Left lung (tissue), 10 donors: ENCODE results near the gene HECTD2. TPM values are rescaled to one million over a fixed set of nuclear protein-coding genes. Genes with fewer than 3 reads are reported as not detected.

Experiments used
- ATAC-seq: fragments of 200-7000 bp; cut with Tn5 transposase; one replicate; pipeline ENCODE4 v1.9.1; 2020; ENCODE audit warnings: moderate library complexity
- DNase-seq, 4 donors: peaks; one replicate each; pipeline ENCODE4 v3.0.0-alpha.2; 2013 to 2020
- H3K27ac ChIP-seq, 2 donors: fragments of 200-600 bp; sonication (generic) in 1 of 2; one replicate each; pipeline versions ENCODE4 v1.5.0 to v1.8.0; 2020 to 2021
- H3K27me3 ChIP-seq, 2 donors: fragments of 200-600 bp; sonication (generic) in 1 of 2; one replicate each; pipeline versions ENCODE4 v1.5.0 to v1.8.0; 2020 to 2021
- H3K36me3 ChIP-seq, 2 donors: fragments of 200-600 bp; sonication (generic) in 1 of 2; one replicate each; pipeline versions ENCODE4 v1.5.0 to v1.8.0; 2020 to 2021
- H3K4me1 ChIP-seq, 2 donors: fragments of 200-600 bp; one replicate each; pipeline ENCODE4 v1.8.0; 2021
- H3K4me3 ChIP-seq, 2 donors: fragments of 200-600 bp; sonication (generic) in 1 of 2; one replicate each; pipeline versions ENCODE4 v1.5.0 to v1.8.0; 2020 to 2021; ENCODE audit warnings: mild to moderate bottlenecking in 1 of 2
- H3K9me3 ChIP-seq, 2 donors: fragments of 200-600 bp; sonication (generic) in 1 of 2; one replicate each; pipeline versions ENCODE4 v1.5.0 to v1.8.0; 2020 to 2021
- intact Hi-C, 2 donors: fragments of 100-400 bp; cut with DNase I; formaldehyde crosslinking; loops; one replicate each; pipeline versions ENCODE4 v1.11.2 to v1.14.2; 2022
- polyA plus RNA-seq, 6 donors: library from polyadenylated mRNA; unstranded; fragments of 120-200 nt; gene quantifications; one replicate each; pipeline ENCODE4 v1.2.1, GENCODE V29; 2013; ENCODE audit not compliant: insufficient read length in 6 of 6
- total RNA-seq, 2 donors: library from RNA; stranded (reverse); fragmentation: NEBNext Ultra II Directional; extraction: Animal tissue kit (Norgen Biotek cat#: 25700); gene quantifications; one replicate each; pipeline ENCODE4 v1.2.1, GENCODE V29; 2021
- TF ChIP-seq, protein P1 (sequence below), 2 donors: fragments of 200-600 bp; sonication (generic) in 1 of 2; IDR thresholded peaks; one replicate each; pipeline versions ENCODE4 v1.5.0 to v1.8.0; 2021; ENCODE audit warnings: antibody characterized with exemption in 2 of 2
- donor health status: DM: no; HTN: yes; CAD: no.
- donor health status: DM: no; HTN: no; CAD: no.

The HECTD2 gene
- total and polyA plus RNA-seq, 8 donors: 9.9 to 89.1 (median 74.7) TPM

- intact Hi-C loops: no loop called here
- H3K9me3 ChIP-seq: no peaks in the 10 kb centered on the region
- H3K27me3 ChIP-seq: no peaks in the 10 kb centered on the region
- H3K4me1 ChIP-seq: no peaks in the 10 kb centered on the region
- peak; percentile 10 to 64 (median 40) for DNase-seq
- ATAC-seq: peak; percentile 85
- H3K27ac ChIP-seq: no peak overlapping the region
- TF ChIP-seq, protein P1, sequence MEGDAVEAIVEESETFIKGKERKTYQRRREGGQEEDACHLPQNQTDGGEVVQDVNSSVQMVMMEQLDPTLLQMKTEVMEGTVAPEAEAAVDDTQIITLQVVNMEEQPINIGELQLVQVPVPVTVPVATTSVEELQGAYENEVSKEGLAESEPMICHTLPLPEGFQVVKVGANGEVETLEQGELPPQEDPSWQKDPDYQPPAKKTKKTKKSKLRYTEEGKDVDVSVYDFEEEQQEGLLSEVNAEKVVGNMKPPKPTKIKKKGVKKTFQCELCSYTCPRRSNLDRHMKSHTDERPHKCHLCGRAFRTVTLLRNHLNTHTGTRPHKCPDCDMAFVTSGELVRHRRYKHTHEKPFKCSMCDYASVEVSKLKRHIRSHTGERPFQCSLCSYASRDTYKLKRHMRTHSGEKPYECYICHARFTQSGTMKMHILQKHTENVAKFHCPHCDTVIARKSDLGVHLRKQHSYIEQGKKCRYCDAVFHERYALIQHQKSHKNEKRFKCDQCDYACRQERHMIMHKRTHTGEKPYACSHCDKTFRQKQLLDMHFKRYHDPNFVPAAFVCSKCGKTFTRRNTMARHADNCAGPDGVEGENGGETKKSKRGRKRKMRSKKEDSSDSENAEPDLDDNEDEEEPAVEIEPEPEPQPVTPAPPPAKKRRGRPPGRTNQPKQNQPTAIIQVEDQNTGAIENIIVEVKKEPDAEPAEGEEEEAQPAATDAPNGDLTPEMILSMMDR (IDR thresholded peaks at IDR 0.05): no peak
- H3K4me3 ChIP-seq: no peak overlapping the region
- H3K36me3 ChIP-seq: no peaks in the 10 kb centered on the region
Measured at GRCh38 chr10:91391920-91392319, 18.2 kb upstream of the HECTD2 start.

- Histone ChIP-seq H3K4me1 (peaks cover 3 to 9% of the 10 kb centered on the region in 2 donors), H3K36me3 (no peaks in the 10 kb centered on the region), H3K4me3 (no peak overlapping the region), H3K27me3 (no peaks in the 10 kb centered on the region), H3K9me3 (no peaks in the 10 kb centered on the region), H3K27ac (no peak overlapping the region)
- ATAC-seq (no peak), DNase-seq (no peak)
- TF ChIP-seq, protein P1 (IDR thresholded peaks at IDR 0.05): no peak
- intact Hi-C loops: no loop called here
Measured at GRCh38 chr10:91406322-91406721, 3.8 kb upstream of the HECTD2 start.

GRCh38 chr10:91409069-91409868 is 875 bp upstream of the HECTD2 start:
- DNase-seq (peak; percentile 86 to 93 (median 87)), ATAC-seq (peak; percentile 89)
- H3K36me3 ChIP-seq: no peaks in the 10 kb centered on the region
- H3K27ac ChIP-seq: peak overlapping the region; percentile 99 to 100
- H3K4me3 ChIP-seq: peak overlapping the region; percentile 74 to 75
- H3K9me3 ChIP-seq: no peaks in the 10 kb centered on the region
- intact Hi-C loops: no loop called here
- H3K4me1 ChIP-seq: peaks cover 9 to 15% of the 10 kb centered on the region in 2 donors
- no peaks in the 10 kb centered on the region for H3K27me3 ChIP-seq
- TF ChIP-seq, protein P1 (IDR thresholded peaks at IDR 0.05): no peak

- Histone ChIP-seq H3K27me3 (no peaks in the 10 kb centered on the region), H3K4me1 (peaks cover 14 to 15% of the 10 kb centered on the region in 2 donors), H3K4me3 (peak overlapping the region; percentile 74 to 75), H3K36me3 (no peaks in the 10 kb centered on the region), H3K9me3 (no peaks in the 10 kb centered on the region), H3K27ac (peak overlapping the region; percentile 99 to 100)
- peak; percentile 70 for ATAC-seq
- intact Hi-C loops: no loop called here
- TF ChIP-seq, protein P1 (IDR thresholded peaks at IDR 0.05): no peak
- peak in 3 of 4 donors; percentile 54 to 84 (median 71) for DNase-seq
Measured at GRCh38 chr10:91410638-91411371, 661 bp downstream of the HECTD2 start.

DNA sequence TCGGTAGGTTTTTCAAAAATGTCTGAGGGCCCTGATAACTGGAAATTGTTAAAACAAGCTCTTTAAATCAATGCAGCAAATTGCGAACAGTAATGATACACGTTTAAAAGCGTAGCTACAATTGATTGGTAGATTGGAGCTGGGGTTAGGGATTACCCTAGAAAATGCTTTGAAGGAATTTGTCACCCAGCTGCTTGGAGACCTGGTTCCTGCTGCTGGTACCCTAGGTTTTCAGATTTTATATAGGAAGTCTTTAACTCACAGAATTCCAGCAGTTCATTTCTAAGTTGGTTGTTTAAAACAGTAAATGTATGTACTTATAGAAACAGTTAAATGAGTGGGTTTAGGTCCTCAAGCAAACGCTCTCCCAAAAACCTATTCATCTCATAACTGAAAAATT is 1.5 kb downstream of the HECTD2 start:
- H3K4me3 ChIP-seq: peak overlapping the region; percentile 2 to 74
- intact Hi-C loops: no loop called here
- no peaks in the 10 kb centered on the region for H3K36me3 ChIP-seq
- H3K9me3 ChIP-seq: no peaks in the 10 kb centered on the region
- H3K4me1 ChIP-seq: peaks cover 15 to 20% of the 10 kb centered on the region in 2 donors
- H3K27ac ChIP-seq: peak overlapping the region in 1 of 2 donors; percentile 100
- H3K27me3 ChIP-seq: no peaks in the 10 kb centered on the region
- TF ChIP-seq, protein P1 (IDR thresholded peaks at IDR 0.05): no peak
- ATAC-seq: no peak
- DNase-seq: peak in 2 of 4 donors; percentile 22
